ENCODE results near the gene ATP1A4. TPM values are rescaled to one million over a fixed set of nuclear protein-coding genes. Genes with fewer than 3 reads are reported as not detected.

Gene ATP1A4
- total and polyA plus RNA-seq, 2 of the 13 experiments (the other 11 are each of a cell fraction or from before 2014, with no cell fraction given) = not detected

GRCh38 chr1:160151303-160151702 is at the start of gene ATP1A4 (continued):
- TF ChIP-seq TEAD3 (CRISPR knock-in tag; optimal IDR thresholded peaks at IDR 0.05; ENCODE audit: borderline replicate concordance) = no peak
- TF ChIP-seq RXRB (CRISPR knock-in tag; IDR thresholded peaks at IDR 0.05; ENCODE audit: borderline replicate concordance) = no peak
- TF ChIP-seq ZNF766 (CRISPR knock-in tag; IDR thresholded peaks at IDR 0.05; ENCODE audit: borderline replicate concordance) = no peak
- no peak for TF ChIP-seq ZBTB21 (CRISPR knock-in tag; IDR thresholded peaks at IDR 0.05)
- TF ChIP-seq ATM (IDR thresholded peaks at IDR 0.05; ENCODE audit: borderline replicate concordance) = no peak
- TF ChIP-seq ZMAT5 (CRISPR knock-in tag; IDR thresholded peaks at IDR 0.05; ENCODE audit: borderline replicate concordance, low read depth) = no peak

- H3K27ac ChIP-seq (ENCODE audit: extremely low read length, insufficient read depth, low read length) = no peak overlapping the region
- in situ Hi-C loops (cut with HindIII; ENCODE audit: extremely low pct_ligation_motif_present, low pct_unique_long_range_greater_than_20kb) = loop anchor here (10.0 kb wide), 1 partner anchor 113 kb away; no protein-coding TSS in a partner anchor
- no peaks in the 10 kb centered on the region for H3K27me3 ChIP-seq (ENCODE audit: control insufficient read depth in 1 of 2, insufficient read depth in 2 of 2, low read length in 2 of 2)
- peak overlapping the region; percentile 73 for H2AFZ ChIP-seq (ENCODE audit: low read length)
- intact Hi-C loops (cut with micrococcal nuclease; ENCODE audit: unreplicated experiment) = loop anchor here (1.0 to 5.0 kb wide), 5 partner anchors 61 to 275 kb away; no protein-coding TSS in a partner anchor
- H3K9ac ChIP-seq (ENCODE audit: insufficient read depth, low read depth, low read length) = peak overlapping the region; percentile 46
- no TSS peak for BruUV-seq (replicated peaks)
- H3K4me1 ChIP-seq (ENCODE audit: insufficient read depth, low read length) = peaks cover 80% of the 10 kb centered on the region
- H3K4me3 ChIP-seq (replicated peaks in 1 of 3; ENCODE audit: insufficient read depth in 1 of 3, low read depth in 2 of 3, low read length in 3 of 3) = peak overlapping the region in 1 of 3 experiments; percentile 47; a peak in 2 of 6 replicates
- H3K9me3 ChIP-seq (ENCODE audit: low read length) = no peaks in the 10 kb centered on the region
- ChIA-PET CTCF (ENCODE audit: low intra/inter-chr PET ratio, low total read pairs) (interaction anchor here (1.4 to 2.0 kb wide), 4 partner anchors 62 to 190 kb away, joined by 11 to 15 read pairs (median 12); no protein-coding TSS in a partner anchor), POLR2A (interaction anchor here (0.6 to 1.0 kb wide), 3 partner anchors 160 to 191 kb away, joined by 3 to 5 read pairs (median 3); partner anchors contain the start of gene DCAF8)
- peaks cover 11% of the 10 kb centered on the region for H3K79me2 ChIP-seq (ENCODE audit: insufficient read depth, low read length)
- peak overlapping the region; percentile 77 for H3K4me2 ChIP-seq (ENCODE audit: low read depth, low read length)
- TF ChIP-seq SMYD3 (CRISPR knock-in tag; IDR thresholded peaks at IDR 0.05) = peak; percentile 64; the same call in 1 of the 2 replicates
- TF ChIP-seq SP4 (CRISPR knock-in tag; IDR thresholded peaks at IDR 0.05) = 0 out of 2 replicates have a peak, but pooled peaks have one; percentile 6
- TF ChIP-seq ZNF460 (CRISPR knock-in tag; IDR thresholded peaks at IDR 0.05; ENCODE audit: borderline replicate concordance) = no peak
- no peak for TF ChIP-seq ZBTB4 (CRISPR knock-in tag; IDR thresholded peaks at IDR 0.05; ENCODE audit: borderline replicate concordance)
- TF ChIP-seq DNMT1 (CRISPR knock-in tag; IDR thresholded peaks at IDR 0.05) = no peak
- TF ChIP-seq ZUFSP (CRISPR knock-in tag; IDR thresholded peaks at IDR 0.05; ENCODE audit: borderline replicate concordance) = no peak
- TF ChIP-seq KMT2A (CRISPR knock-in tag; IDR thresholded peaks at IDR 0.05) = no peak
- no peak for TF ChIP-seq ZNF138 (CRISPR knock-in tag; IDR thresholded peaks at IDR 0.05; ENCODE audit: low read depth)
- TF ChIP-seq GABPA (IDR thresholded peaks at IDR 0.05; ENCODE audit: low read depth, low read length) = no peak
- TF ChIP-seq GABPA (CRISPR knock-in tag; IDR thresholded peaks at IDR 0.05; ENCODE audit: low read depth) = no peak
- TF ChIP-seq ZNF143 (CRISPR knock-in tag; IDR thresholded peaks at IDR 0.05) = no peak
- 26% methylated on average over 9 of the region's 9 CpGs for WGBS (ENCODE audit: low lambda C conversion rate)
- peak; percentile 60 for FAIRE-seq
- no peak for DNase-seq (ENCODE audit: low spot score)
- no peak for ATAC-seq
- no peaks in the 10 kb centered on the region for H4K20me1 ChIP-seq (ENCODE audit: insufficient read depth, low read length)
- H3K36me3 ChIP-seq (replicated peaks in 1 of 2; ENCODE audit: control insufficient read depth in 1 of 2, insufficient read depth in 2 of 2, low read length in 2 of 2) = no peaks in the 10 kb centered on the region
Observed at GRCh38 chr1:160101717-160102522, 49.5 kb upstream of the ATP1A4 start.

Data from HepG2 (cell line).